ENCODE measurements around the gene CWC27.

Gene CWC27

DNA sequence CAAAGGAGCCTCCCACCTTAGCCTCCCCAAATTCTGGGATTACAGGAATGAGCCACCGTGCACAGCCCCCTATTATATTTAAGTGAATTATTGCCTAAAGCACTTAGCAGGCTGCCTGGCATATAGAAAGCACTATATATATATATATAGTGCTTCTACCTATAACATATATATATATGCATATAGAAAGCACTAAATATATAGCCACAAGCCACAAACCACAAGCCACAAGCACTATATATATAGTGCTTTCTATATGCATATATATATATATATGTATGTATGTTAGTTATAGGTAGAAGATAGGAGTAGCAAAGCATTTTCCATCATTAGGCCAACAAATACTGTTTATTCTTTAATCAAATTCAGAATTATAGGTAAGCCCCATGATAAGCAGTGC is 185.8 kb downstream of the CWC27 start:
- peak; percentile 48 for DNase-seq (ENCODE audit: low read depth, low spot score)

DNA sequence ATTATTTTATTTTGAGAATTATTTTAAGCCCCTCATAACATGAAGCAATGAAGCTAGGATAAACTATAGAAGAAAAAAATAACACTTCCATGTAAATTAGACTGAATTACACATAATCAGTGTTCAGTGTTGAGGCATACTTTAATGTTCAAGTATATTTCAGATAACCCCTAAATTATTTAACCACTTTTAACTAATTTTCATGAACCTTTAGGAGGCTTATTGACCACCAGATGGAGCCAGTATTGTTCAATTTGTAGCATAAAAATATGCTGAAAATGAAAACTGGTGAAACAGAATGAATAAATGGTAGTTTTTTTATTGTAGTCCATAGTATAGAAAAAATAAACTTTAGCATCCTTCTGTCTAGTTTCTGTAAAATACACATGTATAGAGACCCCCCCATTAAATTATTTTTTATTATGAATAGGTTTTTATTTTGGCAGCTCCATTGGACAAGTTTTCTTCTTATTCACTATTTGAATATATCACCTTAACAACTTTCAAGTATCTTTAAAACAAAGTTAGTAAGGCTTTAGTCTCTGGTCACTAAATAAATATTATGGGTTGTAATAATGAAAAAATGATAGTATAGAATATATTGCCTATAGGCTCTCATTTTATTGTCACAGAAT is 190.1 kb downstream of the CWC27 start:
- H3K4me3 ChIP-seq (ENCODE audit: low read length) = no peak overlapping the region
- no peak for DNase-seq (ENCODE audit: low read depth, low spot score)

More for the DNA sequence above, 185.8 kb downstream of the CWC27 start:
- no peak overlapping the region for H3K4me3 ChIP-seq (ENCODE audit: low read length)

DNA sequence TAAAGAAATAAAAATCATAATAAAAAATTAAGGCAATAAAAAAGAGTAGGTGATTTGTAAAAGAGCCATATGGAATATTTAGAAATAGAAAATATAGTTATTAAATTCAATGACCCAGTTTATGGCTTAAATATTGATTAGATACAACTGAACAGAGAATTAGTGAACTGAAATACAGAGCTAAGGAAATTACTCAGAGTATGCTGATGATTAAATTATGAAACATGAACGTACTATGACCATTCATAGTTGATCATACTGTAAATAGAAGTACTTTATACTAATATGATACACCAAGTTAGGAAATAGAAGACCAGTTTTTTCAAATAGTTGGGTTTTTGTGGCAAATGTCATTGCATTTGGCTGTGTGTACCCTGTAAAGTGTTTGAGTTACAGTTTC is 194.5 kb downstream of the CWC27 start:
- H3K4me3 ChIP-seq (ENCODE audit: low read length) = no peak overlapping the region
- DNase-seq (ENCODE audit: low read depth, low spot score) = no peak

DNA sequence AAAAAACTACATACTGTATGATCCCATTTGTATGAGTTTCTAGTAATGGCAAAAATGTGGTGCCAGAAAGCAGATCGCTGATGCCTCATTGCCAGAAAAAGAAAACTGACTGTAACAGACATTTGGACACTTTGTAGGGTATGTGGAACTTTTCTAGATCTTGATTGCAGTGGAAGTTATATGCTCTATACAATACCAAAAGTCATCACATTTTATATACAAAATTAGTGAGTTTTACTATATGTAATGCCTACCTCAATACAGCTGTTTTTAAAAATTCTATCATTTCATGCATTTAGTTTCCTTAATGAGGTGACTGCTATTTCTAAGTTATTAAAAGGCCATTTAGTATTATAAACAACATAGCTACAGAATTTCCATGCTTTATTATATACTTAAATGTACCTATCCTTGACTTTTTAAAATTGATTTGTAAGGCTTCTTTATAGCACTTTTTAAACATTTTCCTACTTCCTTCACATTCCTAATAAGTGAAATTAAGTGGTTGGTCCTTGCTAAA is 199.9 kb downstream of the CWC27 start:
- DNase-seq (ENCODE audit: low read depth, low spot score) = no peak
- no peak overlapping the region for H3K4me3 ChIP-seq (ENCODE audit: low read length)

DNA sequence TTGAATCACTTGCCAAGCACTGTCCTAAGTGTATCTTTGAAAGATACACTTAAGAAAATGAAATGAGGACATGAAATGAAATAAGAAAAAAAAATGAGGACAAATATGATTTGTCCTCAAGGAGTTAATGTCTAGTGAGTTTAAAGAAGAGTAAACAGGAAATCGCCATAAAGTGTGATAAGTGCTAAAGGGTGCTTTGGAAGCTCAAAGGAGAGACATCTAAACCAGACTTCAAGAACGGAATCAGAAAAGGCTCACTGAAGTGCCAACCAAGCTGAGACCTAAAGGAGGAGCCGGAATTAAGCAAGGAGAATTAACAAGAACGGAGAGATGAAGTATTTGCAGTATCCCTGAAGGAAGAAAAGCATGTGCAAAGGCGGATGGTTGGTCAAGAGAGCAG is 200.8 kb downstream of the CWC27 start:
- no peak overlapping the region for H3K4me3 ChIP-seq (ENCODE audit: low read length)
- DNase-seq (ENCODE audit: low read depth, low spot score) = no peak

DNA sequence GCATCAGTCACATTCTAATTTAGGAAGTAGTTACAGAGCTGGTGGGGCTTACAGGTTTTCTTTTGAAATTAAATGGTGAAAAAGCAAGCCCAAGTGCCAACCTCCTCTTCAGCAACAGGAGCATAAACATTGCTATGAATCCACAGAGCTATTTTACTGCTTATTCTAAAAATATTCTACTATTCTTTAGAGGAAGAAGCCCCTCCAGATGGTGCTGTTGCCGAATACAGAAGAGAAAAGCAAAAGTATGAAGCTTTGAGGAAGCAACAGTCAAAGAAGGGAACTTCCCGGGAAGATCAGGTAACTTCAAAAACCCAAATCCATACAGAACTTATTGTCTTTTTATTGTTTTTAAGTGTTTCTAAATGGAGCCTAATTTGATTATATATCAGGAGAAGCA is 202.8 kb downstream of the CWC27 start:
- DNase-seq (ENCODE audit: low read depth, low spot score) = no peak
- H3K4me3 ChIP-seq (ENCODE audit: low read length) = no peak overlapping the region

DNA sequence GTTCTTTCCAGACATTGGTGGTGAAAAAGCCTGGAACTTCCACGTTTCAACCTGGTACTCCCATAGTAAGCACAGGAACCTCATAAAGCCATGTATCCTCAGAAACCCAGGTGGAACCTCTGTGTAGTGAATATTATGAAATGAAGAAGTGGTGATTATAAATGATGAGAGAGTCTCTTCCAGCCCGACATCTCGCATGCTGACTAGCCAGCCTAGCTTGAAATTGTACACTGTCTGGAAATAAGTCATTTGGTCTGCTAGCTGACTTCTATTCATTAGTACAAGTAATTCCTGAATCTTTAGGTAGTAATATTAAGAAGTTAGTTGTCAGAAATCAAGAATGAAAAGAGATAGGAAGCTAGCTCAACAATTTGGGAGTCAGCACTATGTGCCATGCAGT is 203.3 kb downstream of the CWC27 start:
- no peak overlapping the region for H3K4me3 ChIP-seq (ENCODE audit: low read length)
- DNase-seq (ENCODE audit: low read depth, low spot score) = no peak

DNA sequence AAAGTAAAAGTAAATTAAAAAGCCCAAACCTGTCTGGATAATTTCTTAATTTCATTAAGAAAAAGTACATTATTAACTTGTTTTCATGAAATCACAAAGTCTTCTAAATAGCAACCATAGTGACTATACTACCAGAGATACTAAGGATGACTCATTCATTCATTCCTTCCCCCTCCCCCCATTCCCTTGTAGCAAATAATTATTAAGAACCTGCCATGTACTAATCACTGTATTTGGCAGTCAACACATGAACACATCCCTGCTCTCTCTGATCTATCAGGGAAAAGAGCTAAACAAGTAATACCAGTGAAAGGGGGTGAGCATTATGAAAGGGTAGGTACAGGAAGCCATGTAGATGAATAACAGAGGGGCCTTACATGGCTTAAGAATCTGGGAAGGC is 203.9 kb downstream of the CWC27 start:
- DNase-seq (ENCODE audit: low read depth, low spot score) = no peak
- no peak overlapping the region for H3K4me3 ChIP-seq (ENCODE audit: low read length)

DNA sequence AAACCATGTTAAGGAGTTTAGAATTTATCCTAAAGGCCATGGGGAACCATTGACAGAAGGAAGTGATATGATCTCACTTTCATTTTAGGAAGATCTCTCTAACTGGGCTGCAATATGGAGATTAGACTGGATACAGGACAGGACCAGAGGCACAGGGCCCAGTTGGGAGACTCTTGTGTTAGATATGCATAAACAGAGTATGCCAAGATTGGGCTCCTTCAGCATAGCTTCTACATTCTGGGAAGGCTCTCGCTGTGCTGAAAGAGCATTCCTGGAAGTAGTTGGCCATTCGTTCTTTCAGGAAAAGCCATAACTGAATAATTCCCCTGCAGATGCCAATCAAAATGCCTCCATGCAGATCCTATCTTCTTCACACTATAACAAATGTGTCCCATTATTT is 204.5 kb downstream of the CWC27 start:
- no peak overlapping the region for H3K4me3 ChIP-seq (ENCODE audit: low read length)
- no peak for DNase-seq (ENCODE audit: low read depth, low spot score)

DNA sequence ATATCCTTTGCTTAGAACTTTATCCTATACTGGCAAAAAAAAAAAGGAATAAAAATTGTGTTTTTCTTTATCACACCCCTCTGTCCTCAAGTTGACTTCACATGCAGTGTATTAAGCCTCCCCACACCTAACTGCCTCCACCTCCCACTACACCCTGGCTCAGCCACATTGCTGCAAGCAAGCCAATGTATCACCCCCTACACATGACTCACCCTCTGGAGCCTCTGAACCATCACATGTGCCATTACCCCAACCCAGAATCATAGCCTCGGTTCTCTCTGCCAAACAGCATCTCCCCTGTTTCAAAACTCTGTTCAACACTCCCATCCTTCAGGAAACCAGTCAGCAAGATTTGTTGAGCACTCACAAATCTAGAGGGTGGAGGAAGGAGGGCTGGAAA is 209.0 kb downstream of the CWC27 start:
- no peak for DNase-seq (ENCODE audit: low read depth, low spot score)
- H3K4me3 ChIP-seq (ENCODE audit: low read length) = no peak overlapping the region

DNA sequence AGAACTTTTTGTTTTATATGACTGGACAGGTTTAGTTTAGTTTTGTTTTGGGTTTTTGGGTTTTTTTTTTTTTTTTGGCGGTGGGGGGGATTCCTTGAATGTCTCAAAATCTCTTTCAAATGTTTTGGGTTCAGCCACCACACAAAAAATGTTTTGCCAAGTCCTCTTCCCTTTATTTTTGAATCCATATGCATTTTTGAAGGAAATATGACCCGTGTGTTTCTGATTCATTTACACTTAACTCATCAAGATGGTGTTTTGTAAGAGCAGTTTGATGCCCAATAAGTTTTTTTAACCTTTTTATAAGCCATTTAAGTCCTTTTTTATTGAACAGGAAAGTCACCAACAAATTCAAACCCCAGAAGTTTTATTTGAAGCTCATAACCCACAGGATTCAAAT is 209.8 kb downstream of the CWC27 start:
- no peak for DNase-seq (ENCODE audit: low read depth, low spot score)
- no peak overlapping the region for H3K4me3 ChIP-seq (ENCODE audit: low read length)

DNA sequence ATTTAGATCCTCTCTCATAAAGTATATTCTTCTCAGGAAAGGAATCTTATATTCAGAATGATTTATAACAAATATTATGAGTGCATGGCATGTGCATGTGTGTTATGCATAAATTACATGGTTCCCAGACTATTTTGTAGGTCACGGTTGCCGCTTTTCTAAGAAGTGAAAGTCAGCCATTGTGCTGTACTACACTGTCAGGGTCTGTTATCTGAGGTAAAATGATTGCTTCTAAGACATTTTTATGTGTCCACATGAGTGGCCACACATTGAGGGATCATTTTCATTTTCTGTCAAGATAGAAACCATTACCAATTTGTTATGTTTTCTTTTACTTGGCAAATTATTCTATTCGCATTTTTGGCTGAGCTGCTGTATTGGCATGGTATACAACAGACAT is 210.8 kb downstream of the CWC27 start:
- no peak for DNase-seq (ENCODE audit: low read depth, low spot score)
- no peak overlapping the region for H3K4me3 ChIP-seq (ENCODE audit: low read length)

DNA sequence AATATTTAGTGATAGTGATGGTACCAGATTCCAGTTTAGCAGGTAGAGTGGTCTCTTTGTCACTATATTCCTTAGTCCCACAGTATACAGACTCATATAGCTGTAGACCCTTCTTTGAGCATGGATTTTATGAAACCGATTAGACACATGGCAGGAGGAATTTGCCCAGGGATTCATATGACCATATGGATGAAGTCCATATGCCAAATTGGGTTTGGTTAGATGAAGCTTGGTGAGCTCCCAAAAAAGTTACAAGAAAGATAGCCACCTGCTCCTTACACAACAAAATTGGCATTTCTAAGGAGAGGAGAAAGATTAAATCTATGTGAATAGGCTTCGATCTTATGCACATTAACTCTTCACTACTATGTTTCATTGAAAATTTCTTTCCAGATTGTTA is 211.4 kb downstream of the CWC27 start:
- no peak for DNase-seq (ENCODE audit: low read depth, low spot score)
- no peak overlapping the region for H3K4me3 ChIP-seq (ENCODE audit: low read length)

DNA sequence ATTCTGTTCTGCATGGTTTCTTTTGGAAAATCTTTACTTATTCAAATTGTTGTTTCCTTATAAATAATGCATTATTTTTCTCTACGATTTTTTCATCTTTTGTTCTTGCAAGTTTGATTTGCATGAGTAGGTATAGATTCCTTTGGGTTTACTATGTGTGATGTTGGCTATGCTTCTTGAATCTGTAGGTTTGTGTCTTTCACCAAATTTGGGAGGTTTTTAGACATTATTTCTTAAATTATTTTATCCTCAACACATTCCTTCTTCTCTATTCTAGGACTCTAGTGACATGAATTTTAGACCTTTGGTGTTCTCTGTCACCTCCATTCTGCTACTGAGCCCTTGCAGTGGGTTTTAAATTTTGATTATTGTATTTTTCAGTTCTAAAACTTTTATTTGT is 219.0 kb downstream of the CWC27 start:
- no peak overlapping the region for H3K4me3 ChIP-seq (ENCODE audit: low read length)
- DNase-seq (ENCODE audit: low read depth, low spot score) = no peak

DNA sequence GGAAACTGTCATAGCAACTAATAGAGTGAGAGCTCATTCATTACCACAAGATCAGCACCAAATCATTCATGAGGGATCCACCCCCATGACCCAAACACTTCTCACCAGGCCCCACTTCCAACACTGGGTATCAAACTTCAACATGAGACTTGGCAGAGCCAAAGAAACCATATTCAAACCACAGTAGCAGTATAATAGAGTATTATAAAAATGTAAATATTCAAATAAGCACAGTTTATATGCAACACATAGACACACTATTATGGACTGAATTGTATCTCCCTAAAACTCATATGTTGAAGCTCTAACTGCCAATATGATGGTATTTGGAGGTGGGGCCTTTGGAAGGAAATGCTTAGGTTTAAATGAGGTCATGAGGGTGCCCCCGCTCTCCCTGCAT is 240.5 kb downstream of the CWC27 start:
- no peak for DNase-seq (ENCODE audit: low read depth, low spot score)
- H3K4me3 ChIP-seq (ENCODE audit: low read length) = no peak overlapping the region

DNA sequence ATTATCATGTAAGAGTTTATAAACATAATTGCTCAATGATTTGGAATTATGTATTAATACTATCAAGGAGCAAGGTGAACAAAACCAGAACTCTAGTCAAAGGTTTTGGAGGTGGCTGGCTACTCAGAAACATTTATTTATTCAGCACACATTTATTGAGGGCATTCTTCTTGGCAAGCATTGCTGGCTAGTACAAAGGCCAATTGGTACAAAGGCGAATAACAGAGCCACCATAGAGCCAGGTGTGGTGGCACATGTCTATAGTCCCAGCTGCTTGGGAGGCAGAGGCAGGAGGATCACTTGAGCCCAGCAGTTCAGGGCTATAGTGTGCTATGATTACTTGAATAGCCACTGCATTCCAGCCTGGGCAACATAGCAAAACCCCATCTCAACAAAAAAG is 242.1 kb downstream of the CWC27 start:
- no peak for DNase-seq (ENCODE audit: low read depth, low spot score)
- H3K4me3 ChIP-seq (ENCODE audit: low read length) = no peak overlapping the region

DNA sequence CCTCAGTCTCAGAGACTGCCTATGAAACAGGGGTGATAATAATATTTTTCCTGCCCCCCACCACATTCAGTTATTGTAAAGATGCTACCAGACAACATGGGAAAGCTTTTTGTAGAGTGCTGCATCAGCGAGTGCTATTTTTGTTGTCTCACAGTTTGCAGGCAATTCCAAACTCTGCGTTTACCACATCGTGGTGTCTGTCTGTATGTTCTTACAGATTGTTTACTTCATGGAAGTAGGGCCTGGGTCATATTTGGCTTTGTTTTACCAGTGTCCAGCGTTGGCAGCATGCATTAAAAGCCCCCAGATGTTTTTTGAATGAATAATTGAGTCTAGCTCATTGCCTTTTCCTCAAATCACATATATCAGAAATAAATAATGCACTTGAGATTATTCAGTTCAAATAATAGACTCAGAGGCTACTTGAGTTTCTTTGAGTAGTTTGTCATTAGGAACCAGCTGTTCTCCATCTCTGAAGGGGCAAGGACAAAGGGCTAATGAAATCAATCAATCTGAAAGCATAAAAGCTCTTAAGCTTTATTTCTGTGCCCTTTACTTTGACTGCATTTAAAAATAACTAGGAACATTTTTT is 243.7 kb downstream of the CWC27 start:
- DNase-seq (ENCODE audit: low read depth, low spot score) = no peak
- no peak overlapping the region for H3K4me3 ChIP-seq (ENCODE audit: low read length)

DNA sequence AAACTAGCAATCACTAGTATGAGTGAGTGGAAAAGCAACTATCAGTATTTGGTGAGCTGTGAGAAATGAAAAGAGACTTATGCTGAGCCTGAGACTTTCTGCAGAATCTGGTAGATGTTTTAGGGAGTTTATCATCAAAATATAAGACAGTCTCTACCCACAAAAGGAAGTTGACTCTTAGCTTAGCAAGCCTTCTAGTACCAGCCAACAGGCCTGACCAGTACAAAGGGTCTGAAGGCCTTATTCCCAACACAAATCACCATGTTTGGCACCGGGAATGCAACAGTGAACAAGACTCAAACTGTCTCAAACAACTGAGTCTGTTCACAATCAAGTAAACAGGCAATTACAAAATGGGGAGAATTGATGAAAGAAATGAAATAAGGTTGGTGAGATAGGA is 244.4 kb downstream of the CWC27 start:
- no peak overlapping the region for H3K4me3 ChIP-seq (ENCODE audit: low read length)
- DNase-seq (ENCODE audit: low read depth, low spot score) = no peak

DNA sequence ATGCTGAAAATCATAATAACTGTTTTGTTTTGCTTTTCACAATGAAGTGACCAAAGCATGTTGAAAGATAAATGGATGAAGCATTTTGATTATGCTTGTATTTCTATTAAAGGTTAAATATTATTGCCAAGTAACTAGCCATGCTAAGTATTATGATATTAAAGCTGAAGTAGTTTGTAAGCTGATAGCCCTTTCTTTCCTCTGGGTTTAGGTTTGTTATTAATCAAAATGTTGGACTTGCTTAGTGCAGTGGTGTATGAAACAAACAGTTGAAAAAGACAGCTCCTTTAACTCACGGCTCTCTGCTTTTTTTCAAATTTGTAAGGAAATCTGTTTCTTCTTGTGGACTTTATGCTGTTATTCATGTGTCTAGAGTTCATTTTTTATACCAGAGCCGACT is 246.0 kb downstream of the CWC27 start:
- no peak for DNase-seq (ENCODE audit: low read depth, low spot score)

DNA sequence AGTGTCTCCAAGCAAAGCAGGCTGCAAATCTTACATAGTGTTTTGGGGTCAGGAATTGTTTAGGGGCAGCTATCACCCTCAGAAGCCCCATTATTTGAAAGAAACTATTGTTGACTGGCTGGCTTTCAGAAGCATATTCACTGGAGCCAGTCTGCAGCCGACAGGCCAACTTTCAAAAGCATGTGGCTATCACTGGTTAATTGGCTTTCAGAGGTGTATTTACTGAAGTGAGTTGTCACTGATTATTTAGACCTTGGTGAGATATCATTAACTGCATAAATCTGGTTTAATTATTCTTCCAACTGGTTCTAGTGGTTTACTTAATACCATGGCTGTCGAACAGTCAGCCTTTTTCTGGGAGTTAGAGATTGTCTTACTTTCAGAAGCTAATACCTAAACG is 247.0 kb downstream of the CWC27 start:
- no peak for DNase-seq (ENCODE audit: low read depth, low spot score)
- no peak overlapping the region for H3K4me3 ChIP-seq (ENCODE audit: low read length)

More for the DNA sequence above, 246.0 kb downstream of the CWC27 start:
- H3K4me3 ChIP-seq (ENCODE audit: low read length) = no peak overlapping the region

DNA sequence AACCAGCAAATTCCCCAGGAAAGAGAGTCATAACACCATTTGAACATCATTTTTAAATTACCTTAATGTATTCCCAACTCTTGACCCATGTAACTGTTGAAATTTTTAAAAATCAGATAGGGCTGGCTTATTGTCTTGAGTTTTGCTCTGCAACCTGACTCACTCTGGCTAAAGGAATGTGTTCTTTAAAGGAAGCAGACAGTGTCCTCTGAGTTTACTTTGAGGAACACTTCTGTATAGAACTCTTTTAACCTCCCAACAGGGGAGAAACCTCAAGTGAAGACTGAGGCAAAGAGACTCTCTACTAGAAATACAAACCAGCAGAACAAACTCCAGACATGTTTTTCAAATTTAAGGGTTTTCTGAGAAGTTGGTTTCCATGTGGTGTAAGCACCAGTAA is 248.9 kb downstream of the CWC27 start:
- DNase-seq (ENCODE audit: low read depth, low spot score) = no peak
- no peak overlapping the region for H3K4me3 ChIP-seq (ENCODE audit: low read length)

Measured in Jurkat, Clone E6-1 (cell line).